CD4-positive, alpha-beta T cell (primary cell): ENCODE results near the gene SPACA6. TPM values are rescaled to one million over a fixed set of nuclear protein-coding genes. Genes with fewer than 3 reads are reported as not detected.

Source experiments
- ATAC-seq: fragments of 200-7000 bp; cut with Tn5 transposase; one replicate; pipeline ENCODE4 v1.10.0; 2022; ENCODE audit warnings: mild to moderate bottlenecking; ENCODE audit not compliant: poor library complexity
- CTCF ChIA-PET: fragments of 350-600 bp; sonication (Branson Sonifier 250); formaldehyde crosslinking; loops from one replicate; lab custom pipeline; 2021; ENCODE audit warnings: antibody characterized with exemption, inconsistent platforms; lab: Charles Lee
- POLR2A ChIA-PET: fragments of 350-600 bp; sonication (Branson Sonifier 250); formaldehyde crosslinking; loops from one replicate; lab custom pipeline; 2021; ENCODE audit warnings: antibody characterized with exemption, inconsistent platforms; lab: Charles Lee
- DNase-seq, 14 experiments: peaks; one replicate each; pipeline ENCODE4 v3.0.0-alpha.2; 2013 to 2020; ENCODE audit warnings: mixed read lengths in 2 of 14
- H3K27ac ChIP-seq, 2 donors: one replicate each; pipeline versions ENCODE4 v1.5.1 to v1.7.0; 2013; ENCODE audit warnings: low read length in 2 of 2, low read depth in 1 of 2, mild to moderate bottlenecking in 1 of 2
- H3K27me3 ChIP-seq, 2 experiments: 1 replicate in 1 of 2; 2 replicates in 1 of 2; pipeline versions ENCODE4 v1.6.1 to v1.7.0; 2013; ENCODE audit warnings: low read length in 2 of 2, control low read depth in 1 of 2, mild to moderate bottlenecking in 1 of 2, moderate library complexity in 1 of 2; ENCODE audit not compliant: insufficient read depth in 2 of 2, control insufficient read depth in 1 of 2
- H3K36me3 ChIP-seq: one replicate; pipeline ENCODE4 v1.6.1; 2013; ENCODE audit warnings: low read length, control low read depth; ENCODE audit not compliant: insufficient read depth
- H3K4me1 ChIP-seq: one replicate; pipeline ENCODE4 v1.6.1; 2013; ENCODE audit warnings: low read length, control low read depth; ENCODE audit not compliant: insufficient read depth
- H3K4me3 ChIP-seq: one replicate; pipeline ENCODE4 v1.5.1; 2013; ENCODE audit warnings: mild to moderate bottlenecking, low read length, moderate library complexity
- H3K9me3 ChIP-seq, 2 experiments: 1 replicate in 1 of 2; 2 replicates in 1 of 2; pipeline versions ENCODE4 v1.6.1 to v1.7.0; 2013; ENCODE audit warnings: low read length in 2 of 2, mild to moderate bottlenecking in 2 of 2, control low read depth in 1 of 2, moderate library complexity in 1 of 2; ENCODE audit not compliant: control insufficient read depth in 1 of 2, insufficient read depth in 1 of 2
- H3K27ac Mint-ChIP-seq: one replicate; pipeline ENCODE4 v1.8.0; 2020; ENCODE audit warnings: mixed read lengths
- H3K27me3 Mint-ChIP-seq: one replicate; pipeline ENCODE4 v1.8.0; 2021; ENCODE audit warnings: mixed read lengths
- H3K36me3 Mint-ChIP-seq: one replicate; pipeline ENCODE4 v1.8.0; 2021; ENCODE audit warnings: low read depth, mixed read lengths
- H3K4me1 Mint-ChIP-seq: one replicate; pipeline ENCODE4 v1.8.0; 2021; ENCODE audit warnings: low read depth, mixed read lengths
- H3K4me3 Mint-ChIP-seq: one replicate; pipeline ENCODE4 v1.8.0; 2020; ENCODE audit warnings: mild to moderate bottlenecking, mixed read lengths
- H3K9me3 Mint-ChIP-seq: one replicate; pipeline ENCODE4 v1.8.0; 2020; ENCODE audit warnings: mixed read lengths
- CTCF ChIP-seq: fragments of 200-600 bp; IDR thresholded peaks from one replicate; pipeline ENCODE4 v1.8.0; 2022; ENCODE audit warnings: antibody characterized with exemption, mild to moderate bottlenecking
- intact Hi-C, 2 experiments: fragments of 100-400 bp; cut with DNase I in 1 of 2; cut with micrococcal nuclease in 1 of 2; formaldehyde crosslinking; loops; one replicate each; pipeline versions ENCODE4 v1.15.1 to v1.9.0; 2023 to 2025; cut with DNase I, micrococcal nuclease
- total RNA-seq, 174 experiments: library from RNA in 2 of 174; stranded (reverse) in 2 of 174; gene quantifications; one replicate each; pipeline ENCODE4 v1.2.3 and lab custom pipeline; 2021 to 2026

The SPACA6 gene
- total RNA-seq, 2 experiments from 2014 or later, result 2.8 to 3.6 TPM

DNA sequence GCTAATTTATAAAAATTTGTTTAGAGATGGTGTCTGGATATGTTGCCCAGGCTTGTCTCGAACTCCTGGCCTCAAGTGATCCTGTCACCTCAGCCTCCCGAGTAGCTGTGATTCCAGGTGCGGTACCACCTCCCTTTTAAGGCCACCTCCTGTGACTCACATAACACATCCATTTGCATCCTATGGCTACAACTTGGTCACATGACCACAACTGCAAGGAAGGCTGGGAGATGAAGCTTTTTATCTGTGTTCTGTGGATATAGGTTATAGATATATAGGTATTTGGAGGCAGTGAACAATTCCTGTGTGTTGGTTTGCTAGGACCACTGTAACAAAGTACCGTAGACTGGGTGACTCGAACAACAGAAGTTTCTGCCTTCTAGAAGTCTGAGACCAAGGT lies 6.0 kb downstream of the SPACA6 start:
- TF ChIP-seq CTCF, result no peak
- no peak overlapping the region for H3K4me3 ChIP-seq
- peaks cover 4% of the 10 kb centered on the region for H3K36me3 Mint-ChIP-seq
- H3K27ac Mint-ChIP-seq, result no peak overlapping the region
- no peak overlapping the region for H3K4me3 Mint-ChIP-seq
- intact Hi-C loops, result loop anchor here in 1 of 2 experiments (10.0 kb wide), 1 partner anchor 894 kb away; no protein-coding TSS in a partner anchor
- H3K27me3 Mint-ChIP-seq, result no peaks in the 10 kb centered on the region
- POLR2A ChIA-PET, result interaction anchor here (1.3 kb wide), 1 partner anchor 10 kb away, joined by 4 read pairs; no protein-coding TSS in a partner anchor
- peaks cover 0 to 13% of the 10 kb centered on the region in 2 experiments for H3K9me3 ChIP-seq
- H3K4me1 Mint-ChIP-seq, result peaks cover 25% of the 10 kb centered on the region
- peaks cover 20% of the 10 kb centered on the region for H3K4me1 ChIP-seq
- ATAC-seq, result no peak
- no peak for DNase-seq
- H3K27me3 ChIP-seq, result no peaks in the 10 kb centered on the region
- H3K27ac ChIP-seq, result no peak overlapping the region
- CTCF ChIA-PET, result no interaction called here
- H3K9me3 Mint-ChIP-seq, result no peaks in the 10 kb centered on the region
- H3K36me3 ChIP-seq, result no peaks in the 10 kb centered on the region

- Mint-ChIP-seq H3K4me3 (peak overlapping the region; percentile 31), H3K27ac (peak overlapping the region; percentile 84)
- CTCF ChIA-PET, result no interaction called here
Measured at GRCh38 chr19:51701468-51702100, 8.5 kb downstream of the SPACA6 start.

More at GRCh38 chr19:51701468-51702100, 8.5 kb downstream of the SPACA6 start:
- DNase-seq (no peak), ATAC-seq (no peak)
- Mint-ChIP-seq H3K36me3 (peaks cover 16% of the 10 kb centered on the region), H3K27me3 (no peaks in the 10 kb centered on the region), H3K9me3 (no peaks in the 10 kb centered on the region), H3K4me1 (peaks cover 41% of the 10 kb centered on the region)
- intact Hi-C loops, result loop anchor here in 1 of 2 experiments (1.0 to 10.0 kb wide), 6 partner anchors 10 to 597 kb away; partner anchors contain the start of genes CTU1, ZNF175 and ZNF613
- POLR2A ChIA-PET, result no interaction called here
- H3K4me1 ChIP-seq, result peaks cover 34% of the 10 kb centered on the region
- no peaks in the 10 kb centered on the region for H3K27me3 ChIP-seq
- no peak overlapping the region for H3K4me3 ChIP-seq
- peaks cover 14% of the 10 kb centered on the region for H3K36me3 ChIP-seq
- H3K27ac ChIP-seq, result no peak overlapping the region
- H3K9me3 ChIP-seq, result peaks cover 0 to 13% of the 10 kb centered on the region in 2 experiments
- TF ChIP-seq CTCF, result no peak
